ENCODE measurements around the gene FOS.

- TF ChIP-seq CTCF (IDR thresholded peaks at IDR 0.05) (no peak), EP300 (IDR thresholded peaks at IDR 0.05) (no peak), POLR2A (IDR thresholded peaks at IDR 0.05) (no peak), POLR2AphosphoS5 (IDR thresholded peaks at IDR 0.05) (no peak)
Observed at GRCh38 chr14:75236467-75236866, 42.2 kb upstream of the FOS start.
